Ovary (tissue), 3 donors: ENCODE measurements around the gene AKR1C4.

Experiments
- CTCF ChIP-seq, 3 donors: fragments of 450-650 bp in 2 of 3; fragments of 200-600 bp in 1 of 3; IDR thresholded peaks; one replicate each; pipeline versions ENCODE4 v1.5.1 to v1.8.0; 2016 to 2022; ENCODE audit warnings: antibody characterized with exemption in 3 of 3, mild to moderate bottlenecking in 1 of 3
- POLR2A ChIP-seq: fragments of 450-650 bp; IDR thresholded peaks from one replicate; pipeline ENCODE4 v1.6.1; 2017; ENCODE audit warnings: antibody characterized with exemption, mild to moderate bottlenecking, moderate library complexity
- donor health status: DM: no; HTN: no; CAD: no.

DNA sequence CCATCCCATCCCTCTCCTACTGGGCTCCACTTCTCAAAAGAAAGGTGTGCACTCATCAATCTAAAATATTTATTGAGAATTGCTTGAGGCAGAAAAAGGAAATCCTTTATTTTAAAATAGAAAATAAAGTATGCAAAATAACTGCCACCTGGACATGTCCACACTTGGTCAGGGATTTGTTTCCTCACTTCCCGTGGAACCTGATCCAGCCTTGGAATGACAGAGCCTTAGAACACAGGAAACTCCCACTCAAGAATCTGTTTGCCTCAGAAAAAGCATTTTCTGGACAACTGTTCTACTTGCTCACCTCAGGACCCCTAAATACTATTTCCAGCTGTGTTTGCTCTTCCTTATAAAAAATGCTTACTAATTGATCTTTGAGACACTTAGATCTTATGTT is 40.7 kb upstream of the AKR1C4 start:
- no peak for TF ChIP-seq POLR2A
- no peak for TF ChIP-seq CTCF (IDR thresholded peaks at IDR 0.05)
